SH-SY5Y (cell line): Measurements from ENCODE around the gene CLPSL2.

ENCODE experiments used
- GATA2 ChIP-seq: IDR thresholded peaks from 2 replicates; pipeline ENCODE4 v1.6.1; 2011; ENCODE audit warnings: mild to moderate bottlenecking, low read depth, low read length
- GATA3 ChIP-seq: IDR thresholded peaks from 2 replicates; pipeline ENCODE4 v1.6.1; 2011; ENCODE audit warnings: low read depth, mild to moderate bottlenecking, low read length, moderate library complexity

DNA sequence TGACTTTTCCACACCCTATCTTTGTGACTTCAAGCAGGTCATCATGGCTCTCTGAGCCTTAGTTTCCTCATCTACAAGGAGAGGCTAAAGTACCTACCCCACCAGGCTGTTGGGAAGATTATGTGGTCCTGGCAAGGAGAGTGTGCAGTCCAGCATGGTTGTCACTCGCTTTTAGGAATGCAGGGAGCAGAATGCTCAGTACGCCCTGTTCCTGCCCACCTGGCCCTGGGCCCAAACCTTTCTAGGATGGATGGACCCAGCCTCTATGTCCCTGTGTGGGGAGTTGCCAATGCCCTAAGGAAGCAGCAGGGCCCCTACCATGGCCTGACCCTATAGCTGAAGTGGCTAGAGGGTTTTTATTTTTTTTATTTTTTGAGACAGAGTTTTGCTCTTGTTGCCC, 2.0 kb downstream of the CLPSL2 start:
- TF ChIP-seq GATA2 (no peak), GATA3 (no peak)
